MV-4-11 (cell line): Measurements from ENCODE around the gene LTC4S.
"Not testable (repeated sequence)": the region's sequence is repeated elsewhere in the genome, so short reads cannot be mapped to it uniquely, and the experiment has no call there.

Experiments
- DNase-seq: peaks from one replicate; lab custom pipeline; 2025; lab: John Stamatoyannopoulos, UW

The LTC4S gene

DNA sequence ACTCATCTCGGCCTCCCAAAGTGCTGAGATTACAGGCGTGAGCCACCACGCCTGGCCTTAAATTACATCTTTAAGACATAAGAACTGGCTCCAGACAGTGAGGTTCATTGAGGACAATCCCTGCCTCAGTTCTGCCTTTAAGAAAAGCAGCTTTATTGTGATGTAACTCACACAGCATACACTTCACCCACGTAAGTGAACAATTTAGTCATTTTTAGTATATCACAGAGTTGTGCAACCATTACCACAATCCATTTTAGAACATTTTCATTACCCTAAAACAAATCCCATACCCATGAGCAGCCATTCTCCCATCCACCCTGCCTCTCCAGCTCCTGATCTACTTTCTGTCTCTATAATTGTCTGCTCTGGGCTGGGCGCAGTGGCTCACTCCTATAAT lies 24.0 kb upstream of the LTC4S start:
- peak; percentile 90 for DNase-seq

DNA sequence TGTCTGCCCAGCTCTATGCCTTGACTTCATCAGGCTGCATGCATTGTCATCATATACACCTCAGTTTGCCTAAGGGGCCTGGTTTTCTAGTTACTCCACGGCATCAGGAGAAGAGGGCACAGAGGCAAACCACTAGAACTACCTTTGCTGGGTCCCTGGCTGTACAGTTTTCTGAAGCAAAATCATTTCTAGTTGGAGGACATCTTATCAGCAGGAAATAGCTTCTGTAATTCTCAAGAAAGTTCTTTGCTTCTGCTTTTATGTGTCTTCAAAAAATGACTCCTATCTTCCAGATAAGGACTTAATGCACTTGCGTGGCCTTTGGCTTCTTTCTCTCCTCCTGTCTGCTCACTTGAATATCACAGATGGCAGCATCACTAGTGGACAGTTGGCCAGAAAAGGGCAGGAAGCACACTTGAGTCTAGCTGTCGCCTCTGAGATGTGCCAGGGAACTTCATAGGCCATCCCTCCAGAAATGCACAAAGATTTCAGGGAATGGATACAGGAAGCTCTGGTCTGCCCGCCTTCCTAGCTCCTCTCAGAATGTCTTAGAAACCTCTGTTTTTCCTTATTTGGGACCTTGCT lies 22.4 kb upstream of the LTC4S start:
- no peak for DNase-seq

DNA sequence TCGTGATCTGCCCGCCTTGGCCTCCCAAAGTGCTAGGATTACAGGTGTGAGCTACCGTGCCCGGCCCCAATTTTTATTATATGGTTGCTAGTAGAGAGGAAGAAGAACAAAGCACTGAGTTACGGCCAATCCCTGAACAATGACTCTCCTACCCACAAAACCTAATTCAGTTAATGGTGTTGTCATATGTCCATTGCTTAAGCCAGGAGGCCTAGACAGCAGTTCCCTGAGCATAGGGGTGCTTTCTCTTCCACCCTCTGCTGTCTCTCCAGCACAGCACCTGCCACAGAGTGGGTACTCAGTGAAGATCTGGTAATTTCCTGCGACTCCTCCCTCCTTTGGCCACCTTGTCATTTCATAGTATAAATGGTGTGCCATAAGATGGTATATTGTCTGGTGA lies 21.4 kb upstream of the LTC4S start:
- DNase-seq = peak; percentile 89

DNA sequence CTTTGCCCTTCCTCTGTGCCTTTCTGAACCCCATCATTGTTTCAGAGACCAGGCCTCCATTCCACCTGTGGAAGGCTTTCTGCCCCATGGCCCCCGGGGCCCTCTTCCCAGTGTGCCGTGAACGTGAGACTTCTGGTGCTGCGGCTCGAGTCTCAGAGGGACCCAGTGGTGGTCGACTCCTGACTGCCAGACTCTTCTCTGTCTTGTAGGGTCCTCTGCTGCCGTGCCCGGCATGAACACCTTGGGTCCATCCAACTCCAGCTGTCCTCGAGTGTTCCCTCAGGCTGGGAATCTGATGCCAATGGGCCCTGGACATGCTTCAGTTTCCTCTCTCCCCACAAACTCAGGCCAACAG lies 20.1 kb upstream of the LTC4S start:
- no peak for DNase-seq

DNA sequence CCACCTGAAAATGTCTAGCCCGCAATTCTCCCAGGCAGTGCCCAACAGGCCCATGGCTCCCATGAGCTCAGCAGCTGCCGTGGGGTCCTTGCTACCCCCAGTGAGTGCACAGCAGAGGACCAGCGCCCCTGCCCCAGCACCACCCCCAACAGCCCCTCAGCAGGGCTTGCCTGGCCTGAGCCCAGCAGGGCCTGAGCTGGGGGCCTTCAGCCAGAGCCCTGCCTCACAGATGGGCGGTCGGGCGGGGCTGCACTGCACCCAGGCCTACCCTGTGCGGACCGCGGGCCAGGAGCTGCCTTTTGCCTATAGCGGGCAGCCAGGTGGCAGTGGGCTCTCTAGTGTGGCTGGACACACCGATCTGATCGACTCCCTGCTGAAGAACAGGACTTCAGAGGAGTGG lies 19.3 kb upstream of the LTC4S start:
- no peak for DNase-seq

DNA sequence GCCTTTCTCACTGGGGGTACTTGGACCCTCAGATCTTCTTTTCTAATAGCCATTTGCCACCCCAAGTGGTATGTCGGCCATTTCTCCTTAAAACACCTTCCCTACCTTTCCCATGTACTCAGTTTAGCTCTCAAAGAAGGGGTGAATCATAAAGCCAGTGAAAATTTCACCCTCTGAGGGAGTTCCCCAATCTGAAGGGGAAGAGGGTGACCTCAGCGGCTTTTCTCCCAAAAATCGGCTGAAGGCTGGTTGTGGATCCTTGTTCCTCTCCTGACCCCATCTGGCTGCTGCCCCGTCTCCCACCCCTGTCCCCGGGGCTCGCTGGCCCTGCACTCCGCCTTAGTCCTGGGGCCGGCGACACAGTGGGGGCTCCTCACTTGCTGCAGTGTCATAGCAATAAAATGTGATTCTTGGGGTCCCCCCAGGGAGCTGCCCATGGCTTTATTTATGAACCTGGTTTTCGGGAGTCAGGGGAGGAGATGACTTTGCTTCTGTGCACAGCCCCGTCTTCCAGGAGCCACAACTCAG lies 17.3 kb upstream of the LTC4S start:
- no peak for DNase-seq

DNA sequence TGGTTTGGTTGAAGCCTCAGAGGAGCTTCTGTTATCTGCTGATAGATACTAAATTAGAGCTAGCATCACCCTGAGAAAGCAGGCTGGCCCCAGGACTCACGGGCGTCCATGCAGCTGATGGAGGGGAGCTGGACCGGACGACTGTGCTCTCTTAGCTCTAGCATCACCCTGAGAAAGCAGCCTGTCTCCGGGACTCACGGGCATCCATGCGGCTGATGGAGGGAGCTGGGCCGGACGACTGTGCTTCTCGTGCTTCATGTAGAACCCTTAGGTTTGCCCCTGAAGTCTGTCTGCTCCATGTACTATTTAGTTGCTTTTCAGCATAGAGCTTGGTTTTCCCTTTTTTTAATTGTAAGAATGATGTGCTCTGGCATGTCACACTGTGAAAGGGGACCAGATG lies 16.3 kb upstream of the LTC4S start:
- no peak for DNase-seq

DNA sequence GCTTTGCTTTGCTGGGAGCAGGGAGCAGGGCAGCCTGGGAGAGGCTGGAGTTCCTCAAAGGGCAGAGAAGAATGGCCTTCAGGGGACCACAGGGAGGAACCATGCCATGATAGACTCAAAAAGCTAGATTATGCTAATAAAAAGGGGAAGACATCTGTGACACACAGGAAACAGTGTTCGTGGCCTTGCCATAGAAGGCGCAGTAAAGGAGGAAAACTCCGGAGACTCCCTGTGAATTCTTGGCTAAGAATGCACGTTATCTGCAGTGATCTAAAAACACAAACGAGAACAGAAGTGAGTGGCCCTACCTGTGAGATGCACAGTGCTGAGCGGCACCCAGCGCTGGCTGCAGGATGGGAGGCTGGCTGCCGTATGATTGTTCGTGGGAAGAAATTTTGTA lies 15.9 kb upstream of the LTC4S start:
- peak; percentile 64 for DNase-seq

DNA sequence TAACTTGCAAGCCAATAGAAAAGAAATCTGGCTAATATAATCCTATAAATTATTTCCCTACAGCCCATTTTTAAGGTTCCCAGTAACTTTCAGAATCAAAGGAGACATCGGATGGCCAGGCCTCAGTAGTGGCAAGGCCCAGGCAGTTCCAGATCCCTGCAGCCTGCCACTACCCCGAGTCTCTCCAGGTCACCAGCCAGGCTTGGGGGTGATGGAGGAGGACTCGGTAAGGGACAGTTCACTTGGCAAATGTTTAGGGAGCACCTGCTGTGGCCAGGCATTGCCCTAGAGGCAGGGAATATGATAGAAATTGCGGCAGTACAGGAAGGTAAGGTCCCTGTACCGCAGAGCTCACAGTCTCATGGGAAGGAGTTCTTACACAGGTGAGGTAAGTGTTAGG lies 15.2 kb upstream of the LTC4S start:
- DNase-seq = no peak

DNA sequence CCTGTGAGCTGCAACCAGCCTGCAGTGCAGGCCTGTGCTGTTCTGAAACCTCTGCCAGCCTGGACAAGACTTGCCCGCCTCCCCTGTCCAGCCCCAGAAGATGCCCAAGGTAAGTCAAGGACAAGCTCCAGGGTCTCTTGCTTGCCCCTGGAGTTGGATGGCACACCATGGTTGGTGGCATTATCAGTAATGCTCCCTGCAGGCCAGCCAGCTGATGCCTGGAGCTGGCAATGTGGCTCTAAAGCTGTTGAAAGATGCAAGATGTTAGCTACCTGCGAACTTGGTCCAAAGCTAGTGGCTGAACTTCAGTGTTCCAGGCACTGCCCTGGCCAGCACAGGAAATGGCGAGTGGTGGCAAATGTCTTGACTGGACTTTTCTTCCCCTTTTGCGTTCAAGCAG lies 14.0 kb upstream of the LTC4S start:
- DNase-seq = no peak

DNA sequence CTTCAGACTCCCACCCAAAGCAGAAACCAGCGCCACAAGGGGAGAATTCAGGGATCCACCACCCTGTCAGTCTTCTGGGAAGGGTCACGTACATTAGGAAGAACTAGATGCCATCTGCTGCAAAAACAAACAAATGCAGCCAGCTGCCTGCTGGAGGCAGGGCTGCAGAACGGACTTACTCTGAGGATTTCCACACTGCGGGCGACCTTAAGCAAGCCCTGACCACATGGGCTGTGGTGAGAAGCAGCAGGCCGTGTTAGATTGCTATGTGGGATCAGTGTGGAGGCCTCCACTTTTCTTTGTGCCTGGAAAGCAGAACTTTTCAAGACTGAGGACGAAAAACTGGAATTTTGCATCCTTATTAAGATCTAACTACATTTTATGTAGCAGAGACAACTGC lies 13.4 kb upstream of the LTC4S start:
- DNase-seq = peak; percentile 95

DNA sequence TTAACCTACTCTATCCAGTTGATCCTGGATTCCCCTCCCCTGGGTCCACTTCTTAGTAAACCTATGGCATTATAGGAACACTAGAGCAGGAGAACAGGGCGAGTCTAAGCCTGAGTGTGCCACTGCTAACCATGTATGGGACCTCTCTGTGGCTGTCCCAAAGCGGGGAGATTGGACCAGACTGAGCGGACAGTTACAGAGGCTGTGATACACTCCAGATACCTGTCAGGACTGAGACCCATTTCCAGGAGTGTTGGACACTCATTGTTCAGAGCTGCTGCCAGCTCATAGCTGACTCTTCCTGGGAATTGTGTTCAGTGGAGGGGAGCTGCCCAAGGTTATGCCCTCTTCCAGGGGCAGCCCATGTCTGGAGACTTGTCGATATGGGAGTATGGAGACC lies 11.9 kb upstream of the LTC4S start:
- DNase-seq = no peak

DNA sequence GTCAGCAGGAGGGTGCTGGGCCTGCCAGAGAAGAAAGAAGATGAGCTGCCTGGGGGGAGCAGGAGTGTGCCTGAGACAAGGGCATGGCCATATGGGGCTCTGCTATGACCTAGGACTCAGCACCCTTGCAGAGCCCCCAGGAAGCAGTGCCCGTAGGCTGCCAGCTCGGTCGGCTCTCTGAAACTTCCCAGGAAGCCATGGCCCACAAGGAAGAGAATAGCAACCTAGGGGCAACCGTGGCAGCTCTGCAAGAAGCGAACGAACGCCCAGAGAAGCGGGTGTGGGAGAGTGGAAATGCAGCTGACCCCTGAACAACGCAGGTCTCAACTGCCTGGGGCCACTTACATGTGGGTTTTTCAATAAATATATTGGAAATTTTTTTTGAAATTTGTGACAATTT lies 10.7 kb upstream of the LTC4S start:
- DNase-seq = no peak

DNA sequence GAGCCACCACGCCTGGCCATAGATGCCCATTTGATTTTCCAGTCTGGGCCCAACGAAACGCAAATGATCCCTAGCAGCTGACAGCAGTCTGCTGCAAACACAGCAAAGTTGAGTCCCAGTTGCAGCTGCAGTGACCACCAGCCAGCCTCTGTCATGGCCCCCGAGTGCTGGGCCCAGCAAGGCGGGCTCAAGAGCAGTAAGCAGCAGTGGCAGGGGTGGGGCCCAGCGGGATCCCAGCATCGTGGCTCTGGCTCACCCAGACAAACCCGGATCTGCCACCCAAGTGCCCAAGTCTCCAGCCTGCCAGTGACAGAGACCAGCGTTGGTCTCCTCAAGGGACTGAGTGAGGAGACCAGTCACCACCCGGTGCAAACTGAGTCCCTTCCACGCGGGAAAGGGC lies 6.9 kb upstream of the LTC4S start:
- DNase-seq = no peak

DNA sequence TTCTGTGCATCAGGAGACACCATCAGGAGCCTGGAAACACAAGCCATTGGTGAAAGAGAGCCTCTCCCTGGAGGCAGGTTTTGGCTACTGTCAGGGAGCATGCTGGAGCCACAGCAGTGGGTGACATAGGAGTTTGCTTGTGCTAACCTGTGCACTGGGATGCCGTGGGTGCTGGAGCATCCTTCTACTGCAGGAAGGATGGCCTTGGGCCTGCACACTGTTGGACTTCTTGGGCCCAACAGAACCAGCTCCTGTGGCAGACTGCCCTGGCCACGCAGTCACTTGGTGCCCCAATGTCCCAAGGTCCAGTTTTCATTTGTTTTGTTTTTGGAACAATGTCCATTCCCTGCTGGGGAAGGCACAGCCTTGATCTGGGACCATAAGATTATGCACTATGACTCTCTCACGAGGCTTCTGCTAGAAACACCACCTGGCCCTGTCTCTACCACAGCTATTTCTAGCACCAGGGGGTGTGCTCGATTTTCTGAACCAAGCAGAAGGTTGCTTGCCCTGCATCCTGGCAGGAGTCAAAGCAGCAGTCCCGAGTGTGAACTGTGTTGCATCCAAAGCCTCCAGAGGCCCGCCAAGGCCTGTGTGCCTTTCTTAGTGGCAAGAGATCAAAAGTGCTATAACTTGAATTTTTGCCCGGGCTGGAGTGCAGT lies 5.5 kb upstream of the LTC4S start:
- DNase-seq = no peak

DNA sequence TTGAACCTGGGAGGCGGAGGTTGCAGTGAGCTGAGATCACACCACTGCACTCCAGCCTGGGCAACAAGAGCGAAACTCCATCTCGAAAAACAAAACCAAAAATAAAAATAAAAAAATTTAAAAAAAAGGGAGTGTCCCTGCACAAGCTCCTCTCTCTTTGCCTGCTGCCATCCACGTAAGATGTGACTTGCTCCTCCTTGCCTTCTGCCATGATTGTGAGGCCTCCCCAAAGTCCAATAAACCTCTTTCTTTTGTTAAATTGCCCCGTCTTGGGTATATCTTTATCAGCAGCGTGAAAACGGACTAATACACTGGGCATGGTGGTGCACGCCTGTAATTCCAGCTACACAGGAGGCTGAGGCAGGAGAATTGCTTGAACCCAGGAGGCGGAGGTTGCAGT lies 4.5 kb upstream of the LTC4S start:
- not testable (repeated sequence) for DNase-seq

DNA sequence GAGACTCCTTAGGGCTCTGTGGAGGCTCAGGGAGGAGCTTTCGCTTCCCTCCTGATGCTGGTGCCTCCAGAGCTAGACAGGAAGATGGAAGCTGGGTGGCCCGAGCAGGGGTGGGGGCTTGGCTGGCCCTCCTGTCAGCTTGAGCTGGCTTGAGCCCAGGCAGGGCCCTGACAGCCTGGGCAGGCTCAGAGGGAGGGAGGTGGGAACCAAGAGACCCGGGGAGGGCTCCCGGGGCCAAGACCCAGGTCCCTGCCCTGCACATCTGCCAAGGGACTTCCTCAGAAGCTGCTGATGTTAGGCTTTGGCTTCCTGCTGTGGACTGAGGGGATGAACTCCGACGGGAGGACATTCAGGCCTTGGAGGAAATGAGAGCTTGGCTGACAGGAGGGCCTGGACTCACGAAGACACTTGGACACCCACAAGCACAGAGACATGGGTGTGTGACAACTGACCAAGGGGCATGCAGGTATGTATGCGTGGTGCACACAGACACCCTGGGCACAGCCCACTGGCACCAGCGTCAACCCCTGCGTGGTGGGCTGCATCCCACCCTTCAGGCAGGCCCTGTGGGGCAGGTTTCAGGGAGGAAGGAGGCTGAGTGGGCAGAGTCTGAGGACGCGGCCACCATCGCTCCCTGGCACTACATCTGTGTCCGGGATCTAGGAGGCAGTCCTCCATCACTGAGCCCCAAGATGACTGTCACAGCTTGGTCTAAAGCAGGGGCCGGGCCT lies 1.7 kb upstream of the LTC4S start:
- DNase-seq = peak; percentile 75

DNA sequence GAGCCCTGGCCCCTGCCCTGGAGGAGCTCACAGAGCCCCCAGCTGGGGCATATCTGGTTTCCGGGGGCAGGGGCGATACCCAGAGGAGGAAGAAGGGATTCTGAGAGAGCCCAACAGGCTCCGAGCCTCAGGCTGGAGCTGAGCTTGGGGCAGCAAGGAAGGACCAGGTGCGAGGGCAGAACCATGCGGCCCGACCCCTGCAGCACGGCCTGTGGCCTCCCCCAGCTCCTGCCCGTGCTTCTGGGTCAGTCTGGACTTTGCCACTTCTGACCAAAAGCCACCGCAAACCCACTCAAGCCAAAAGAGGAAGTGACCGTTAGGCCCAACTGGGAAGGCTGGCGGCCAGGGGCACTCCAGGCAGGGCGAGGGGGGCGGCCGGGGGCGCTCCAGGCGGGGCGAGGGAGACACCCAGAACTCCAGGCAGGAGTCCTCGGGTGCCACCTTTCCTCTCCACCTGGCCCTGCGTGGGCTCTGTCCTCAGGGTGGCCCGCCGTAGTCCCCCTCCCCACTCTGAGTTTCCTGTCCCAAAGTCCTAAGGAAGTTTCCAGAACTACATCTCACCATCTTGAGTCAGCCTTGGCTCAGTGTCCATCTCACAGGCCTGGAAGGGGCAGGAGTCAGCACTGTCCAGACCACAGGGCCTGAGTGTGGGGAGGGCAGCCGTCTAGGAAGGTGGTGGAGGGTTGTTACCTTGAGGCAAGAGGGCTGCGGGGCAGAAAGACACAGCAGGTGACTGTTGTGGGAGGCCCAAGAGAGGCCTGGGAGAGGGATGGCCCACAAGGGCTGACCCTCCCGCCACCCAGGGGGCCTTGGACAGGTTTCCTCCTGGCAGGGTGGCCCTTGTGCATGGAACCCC lies 946 bp upstream of the LTC4S start:
- DNase-seq = peak; percentile 79

DNA sequence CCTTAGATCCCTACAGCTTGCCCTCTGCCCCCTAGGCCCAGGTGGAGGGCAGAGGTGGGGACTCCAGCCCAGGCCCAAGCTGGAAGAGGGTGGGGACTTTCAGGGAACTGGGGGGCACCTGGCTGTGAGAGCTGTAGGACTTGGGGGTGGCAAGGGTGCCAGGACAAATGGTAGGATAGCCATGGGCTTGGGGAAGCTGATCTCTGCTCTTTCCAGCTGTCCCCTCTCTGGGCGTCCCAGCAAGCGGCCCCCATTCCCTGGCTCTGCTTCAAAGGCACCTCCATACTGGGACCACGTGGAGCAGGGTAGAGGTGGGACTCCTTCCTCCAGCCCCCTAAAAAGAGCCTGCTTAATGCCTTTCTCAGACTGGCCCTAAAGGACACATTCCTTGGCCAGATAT lies 385 bp downstream of the LTC4S start:
- DNase-seq = no peak

DNA sequence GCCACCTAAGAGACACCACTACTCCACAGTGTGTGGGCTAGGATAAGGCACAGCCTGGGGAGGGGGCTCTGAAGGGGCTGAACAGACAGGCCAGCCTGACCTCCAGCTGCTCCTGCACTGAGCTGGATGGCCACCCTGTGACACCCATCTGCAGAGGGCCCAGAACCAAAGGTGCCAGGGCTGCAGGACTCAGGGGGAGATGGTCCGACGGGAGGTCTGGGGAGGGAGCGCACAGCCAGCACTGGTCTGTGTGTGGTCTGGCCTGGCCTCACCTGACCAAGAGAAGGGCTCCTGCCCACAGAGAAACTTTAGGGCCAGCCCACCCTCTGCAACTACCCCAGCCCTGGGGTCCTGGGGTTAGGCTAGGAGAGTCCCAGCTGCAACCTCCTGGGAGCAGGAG lies 789 bp downstream of the LTC4S start:
- DNase-seq = no peak

DNA sequence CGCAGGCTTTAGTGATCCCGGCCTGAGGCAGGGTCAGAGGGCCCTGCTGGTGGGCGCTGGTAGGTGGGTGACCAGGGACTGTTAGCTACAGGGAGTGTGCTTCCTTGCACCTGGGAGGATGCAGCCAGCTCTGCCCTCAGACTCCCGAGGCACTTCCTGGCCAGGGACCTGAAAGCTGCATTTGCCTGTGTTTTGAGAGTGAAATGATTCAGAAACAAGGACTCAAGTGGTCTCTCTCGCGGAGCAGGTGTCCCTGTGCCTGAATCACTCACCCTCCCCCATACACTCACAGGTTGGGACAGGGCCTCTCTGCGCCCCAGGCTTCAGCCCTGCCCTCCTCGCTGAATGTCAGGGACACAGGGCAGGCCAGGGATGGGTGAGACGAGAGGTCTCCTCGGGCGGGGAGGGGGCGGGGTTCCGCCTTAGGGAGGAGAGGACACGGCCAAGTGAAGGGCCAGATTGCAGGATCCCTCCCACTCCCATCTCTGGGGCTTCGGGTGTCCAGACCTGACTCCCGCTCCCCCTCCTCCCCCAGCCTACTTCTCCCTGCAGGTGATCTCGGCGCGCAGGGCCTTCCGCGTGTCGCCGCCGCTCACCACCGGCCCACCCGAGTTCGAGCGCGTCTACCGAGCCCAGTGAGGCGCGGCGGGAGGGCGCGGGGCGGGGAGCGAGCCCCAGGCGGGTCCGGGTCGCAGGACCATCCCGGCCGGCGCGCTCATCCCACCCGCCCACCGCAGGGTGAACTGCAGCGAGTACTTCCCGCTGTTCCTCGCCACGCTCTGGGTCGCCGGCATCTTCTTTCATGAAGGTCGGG lies 1.5 kb downstream of the LTC4S start:
- DNase-seq = no peak
